GM12878 (cell line): ENCODE measurements around the gene GTSF1L.

Experiments used
- EP300 ChIP-seq, 2 experiments: fragments of 150-350 bp in 1 of 2; IDR thresholded peaks; 2 replicates each; pipeline ENCODE4 v1.6.1; 2011 to 2012; ENCODE audit warnings: low read depth in 2 of 2, low read length in 2 of 2, borderline replicate concordance in 1 of 2, improper control_type of control experiment in 1 of 2, inconsistent platforms in 1 of 2; ENCODE audit not compliant: control insufficient read depth in 1 of 2
- FOXM1 ChIP-seq: IDR thresholded peaks from 2 replicates; pipeline ENCODE4 v1.6.1; 2012; ENCODE audit warnings: low read depth, mild to moderate bottlenecking, inconsistent platforms, low read length, moderate library complexity
- NFXL1 ChIP-seq: fragments of 450-650 bp; IDR thresholded peaks from 2 replicates; pipeline ENCODE4 v1.6.1; 2017; ENCODE audit warnings: antibody characterized with exemption, mild to moderate bottlenecking, borderline replicate concordance
- PAX5 ChIP-seq: IDR thresholded peaks from 2 replicates; pipeline ENCODE4 v1.6.1; 2011; ENCODE audit warnings: low read depth, low read length, borderline replicate concordance
- POLR2A ChIP-seq: IDR thresholded peaks from 2 replicates; pipeline ENCODE4 v1.6.1; 2011; ENCODE audit warnings: low read depth, mild to moderate bottlenecking, low read length
- TCF12 ChIP-seq: IDR thresholded peaks from 2 replicates; pipeline ENCODE4 v1.6.1; 2011; ENCODE audit warnings: low read depth, mild to moderate bottlenecking, low read length
- ZNF274 ChIP-seq: IDR thresholded peaks from one replicate; pipeline ENCODE4 v1.8.0; 2011; ENCODE audit not compliant: insufficient read length, insufficient read depth
- TF ChIP-seq, protein P1 (sequence below), 3 experiments: IDR thresholded peaks in 2 of 3; conservative IDR thresholded peaks in 1 of 3; 2 replicates each; pipeline ENCODE4 v1.5.1; 2011; ENCODE audit warnings: low read depth in 3 of 3, low read length in 3 of 3, mild to moderate bottlenecking in 3 of 3, control low read depth in 2 of 3, moderate library complexity in 2 of 3, inconsistent platforms in 1 of 3, mixed read lengths in 1 of 3; ENCODE audit not compliant: control insufficient read depth in 2 of 3, insufficient read depth in 1 of 3; ENCODE audit errors: extremely low read depth in 1 of 3
- TF ChIP-seq, protein P2 (sequence below): fragments of 450-650 bp; IDR thresholded peaks from 2 replicates; pipeline ENCODE4 v1.6.1; 2016; ENCODE audit warnings: mild to moderate bottlenecking

DNA sequence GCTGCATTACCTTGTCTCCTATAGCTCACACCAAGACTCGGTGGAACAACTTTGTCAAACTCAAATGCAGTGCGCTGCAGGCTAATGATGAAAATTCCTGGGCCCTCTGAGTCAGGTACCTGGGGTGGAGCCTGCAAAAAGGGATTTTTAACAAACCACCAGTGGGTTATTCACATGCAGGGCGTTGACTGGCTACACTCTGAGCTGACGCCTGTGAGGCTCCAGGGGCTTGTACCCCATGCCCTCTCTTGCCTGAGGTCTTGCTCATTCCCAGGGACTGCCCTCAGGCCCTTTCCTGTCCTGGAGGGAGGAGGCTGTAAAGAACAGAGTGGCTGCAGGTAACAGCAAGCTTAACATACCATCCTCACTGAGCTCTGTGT is 9.2 kb downstream of the GTSF1L start:
- TF ChIP-seq FOXM1 (no peak), NFXL1 (no peak), TCF12 (no peak), PAX5 (no peak), POLR2A (no peak), EP300 (IDR thresholded peaks at IDR 0.05; ENCODE audit: borderline replicate concordance in 1 of 2, control insufficient read depth in 1 of 2, low read depth in 2 of 2, low read length in 2 of 2) (no peak), ZNF274 (no peak)
- TF ChIP-seq, protein P1, sequence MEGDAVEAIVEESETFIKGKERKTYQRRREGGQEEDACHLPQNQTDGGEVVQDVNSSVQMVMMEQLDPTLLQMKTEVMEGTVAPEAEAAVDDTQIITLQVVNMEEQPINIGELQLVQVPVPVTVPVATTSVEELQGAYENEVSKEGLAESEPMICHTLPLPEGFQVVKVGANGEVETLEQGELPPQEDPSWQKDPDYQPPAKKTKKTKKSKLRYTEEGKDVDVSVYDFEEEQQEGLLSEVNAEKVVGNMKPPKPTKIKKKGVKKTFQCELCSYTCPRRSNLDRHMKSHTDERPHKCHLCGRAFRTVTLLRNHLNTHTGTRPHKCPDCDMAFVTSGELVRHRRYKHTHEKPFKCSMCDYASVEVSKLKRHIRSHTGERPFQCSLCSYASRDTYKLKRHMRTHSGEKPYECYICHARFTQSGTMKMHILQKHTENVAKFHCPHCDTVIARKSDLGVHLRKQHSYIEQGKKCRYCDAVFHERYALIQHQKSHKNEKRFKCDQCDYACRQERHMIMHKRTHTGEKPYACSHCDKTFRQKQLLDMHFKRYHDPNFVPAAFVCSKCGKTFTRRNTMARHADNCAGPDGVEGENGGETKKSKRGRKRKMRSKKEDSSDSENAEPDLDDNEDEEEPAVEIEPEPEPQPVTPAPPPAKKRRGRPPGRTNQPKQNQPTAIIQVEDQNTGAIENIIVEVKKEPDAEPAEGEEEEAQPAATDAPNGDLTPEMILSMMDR (IDR thresholded peaks at IDR 0.05 in 2 of 3, conservative IDR thresholded peaks at IDR 0.05 in 1 of 3; ENCODE audit: control insufficient read depth in 2 of 3, extremely low read depth in 1 of 3, insufficient read depth in 1 of 3, low read depth in 3 of 3, low read length in 3 of 3), result no peak
- TF ChIP-seq, protein P2, sequence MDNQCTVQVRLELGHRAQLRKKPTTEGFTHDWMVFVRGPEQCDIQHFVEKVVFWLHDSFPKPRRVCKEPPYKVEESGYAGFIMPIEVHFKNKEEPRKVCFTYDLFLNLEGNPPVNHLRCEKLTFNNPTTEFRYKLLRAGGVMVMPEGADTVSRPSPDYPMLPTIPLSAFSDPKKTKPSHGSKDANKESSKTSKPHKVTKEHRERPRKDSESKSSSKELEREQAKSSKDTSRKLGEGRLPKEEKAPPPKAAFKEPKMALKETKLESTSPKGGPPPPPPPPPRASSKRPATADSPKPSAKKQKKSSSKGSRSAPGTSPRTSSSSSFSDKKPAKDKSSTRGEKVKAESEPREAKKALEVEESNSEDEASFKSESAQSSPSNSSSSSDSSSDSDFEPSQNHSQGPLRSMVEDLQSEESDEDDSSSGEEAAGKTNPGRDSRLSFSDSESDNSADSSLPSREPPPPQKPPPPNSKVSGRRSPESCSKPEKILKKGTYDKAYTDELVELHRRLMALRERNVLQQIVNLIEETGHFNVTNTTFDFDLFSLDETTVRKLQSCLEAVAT, result no peak
